HG03342 (cell line): ENCODE measurements around the gene CTSZ.

ENCODE experiments used
- ATAC-seq: cut with Tn5 transposase; IDR thresholded peaks from one replicate; pipeline ENCODE4 v1.9.1; 2021; ENCODE audit warnings: mild to moderate bottlenecking, moderate library complexity; ENCODE audit not compliant: unreplicated experiment

CTSZ gene

GRCh38 chr20:59032023-59032712, 25.1 kb upstream of the CTSZ start, which contains the start of gene ATP5F1E:
TSS of gene ATP5F1E (minus strand) at chr20:59032335. CDS start at chr20:59032251, 84 bp downstream.
- peak; percentile 92 for ATAC-seq

- ATAC-seq: no peak
Measured at GRCh38 chr20:59031564-59032022, 24.5 kb upstream of the CTSZ start.

- ATAC-seq: no peak
Measured at GRCh38 chr20:59030911-59031563, 24.0 kb upstream of the CTSZ start.

GRCh38 chr20:59028812-59029211, 21.8 kb upstream of the CTSZ start:
- no peak for ATAC-seq

GRCh38 chr20:59027741-59028320, 20.8 kb upstream of the CTSZ start:
- ATAC-seq: no peak

GRCh38 chr20:59026904-59027740, 20.1 kb upstream of the CTSZ start:
- ATAC-seq: no peak

GRCh38 chr20:59025511-59025910, 18.5 kb upstream of the CTSZ start:
- ATAC-seq: no peak

- no peak for ATAC-seq
Measured at GRCh38 chr20:59025086-59025485, 18.0 kb upstream of the CTSZ start.

- no peak for ATAC-seq
Measured at GRCh38 chr20:59024111-59024530, 17.1 kb upstream of the CTSZ start.

GRCh38 chr20:59023616-59024015, 16.6 kb upstream of the CTSZ start:
- no peak for ATAC-seq

GRCh38 chr20:59022754-59023153, 15.7 kb upstream of the CTSZ start:
- no peak for ATAC-seq

- ATAC-seq: no peak
Measured at GRCh38 chr20:59020938-59021551, 14.0 kb upstream of the CTSZ start.

- ATAC-seq: no peak
Measured at GRCh38 chr20:59019217-59019616, 12.2 kb upstream of the CTSZ start, which contains the start of gene TUBB1. TSS of gene TUBB1 (plus strand) at chr20:59019429. CDS start at chr20:59019523, 94 bp downstream.

GRCh38 chr20:59018817-59019216, 11.8 kb upstream of the CTSZ start:
- no peak for ATAC-seq

GRCh38 chr20:59017493-59018231, 10.6 kb upstream of the CTSZ start:
- ATAC-seq: no peak

GRCh38 chr20:59016795-59017492, 9.9 kb upstream of the CTSZ start:
- ATAC-seq: no peak

GRCh38 chr20:59015812-59016711, 9.0 kb upstream of the CTSZ start:
- ATAC-seq: no peak

GRCh38 chr20:59015411-59015810, 8.4 kb upstream of the CTSZ start:
- no peak for ATAC-seq
